Activated CD4-positive, CD25-positive, alpha-beta regulatory T cell treated with anti-CD3 and anti-CD28 coated beads, Interleukin-2, amount 50 U/mL, for 16 hours (primary cell): Measurements from ENCODE around the gene SDSL.
A peak's percentile ranks its signal among the peaks of the same experiment; 100 is the strongest.

Experiments
- DNase-seq: peaks from one replicate; pipeline ENCODE4 v3.0.0-alpha.2; 2020; ENCODE audit warnings: low read depth, low spot score

The SDSL gene

DNA sequence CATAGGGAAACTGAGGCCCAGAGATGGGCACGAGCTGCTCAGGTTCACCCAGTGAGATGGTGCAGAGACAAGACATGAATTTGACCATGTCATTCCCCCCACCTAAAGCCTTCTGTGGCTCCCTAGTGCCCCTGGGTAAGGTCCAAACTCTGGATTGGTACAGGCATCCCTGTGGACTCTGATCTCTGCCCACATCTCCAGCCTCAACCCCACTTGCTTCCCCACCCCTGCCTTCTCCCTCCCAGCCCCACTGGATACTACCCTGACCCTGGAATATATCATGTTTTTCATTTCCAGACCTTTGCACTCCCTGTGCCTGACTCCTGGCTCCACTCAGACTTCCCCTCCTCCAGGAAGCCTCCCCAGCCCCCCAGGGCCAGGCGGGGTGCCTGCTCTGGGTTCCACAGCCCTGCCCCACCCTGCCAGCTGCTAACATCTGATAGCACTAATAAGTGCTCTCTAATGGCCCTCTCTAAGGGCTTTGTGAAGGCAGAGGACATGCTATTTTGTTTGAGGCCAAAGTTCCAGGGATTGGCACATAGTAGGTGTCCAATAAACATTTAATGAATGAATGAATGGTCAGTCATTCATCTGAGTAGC lies 1.1 kb upstream of the SDSL start:
- no peak for DNase-seq

- no peak for DNase-seq
Measured at GRCh38 chr12:113422886-113423669, 898 bp downstream of the SDSL start.

DNA sequence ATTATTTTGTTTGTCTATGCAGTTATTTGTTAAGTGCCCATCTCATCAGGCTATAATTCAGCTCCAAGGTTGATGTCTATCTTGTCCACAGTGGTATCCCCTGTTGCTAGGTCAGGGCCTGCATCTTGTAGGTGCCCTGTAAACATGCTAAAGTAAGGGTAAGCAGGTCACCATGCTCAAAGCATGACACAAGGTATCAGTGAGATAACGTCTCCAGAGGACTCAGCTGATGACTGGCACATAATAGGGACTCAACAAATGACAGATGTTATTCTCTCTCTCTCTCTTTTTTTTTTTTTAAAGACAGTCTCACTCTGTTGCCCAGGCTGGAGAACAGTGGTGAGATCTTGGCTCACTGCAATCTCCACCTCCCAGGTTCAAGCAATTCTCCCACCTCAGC lies 2.3 kb downstream of the SDSL start:
- no peak for DNase-seq

GRCh38 chr12:113424915-113425823 lies 3.0 kb downstream of the SDSL start:
- DNase-seq, result peak; percentile 16

DNA sequence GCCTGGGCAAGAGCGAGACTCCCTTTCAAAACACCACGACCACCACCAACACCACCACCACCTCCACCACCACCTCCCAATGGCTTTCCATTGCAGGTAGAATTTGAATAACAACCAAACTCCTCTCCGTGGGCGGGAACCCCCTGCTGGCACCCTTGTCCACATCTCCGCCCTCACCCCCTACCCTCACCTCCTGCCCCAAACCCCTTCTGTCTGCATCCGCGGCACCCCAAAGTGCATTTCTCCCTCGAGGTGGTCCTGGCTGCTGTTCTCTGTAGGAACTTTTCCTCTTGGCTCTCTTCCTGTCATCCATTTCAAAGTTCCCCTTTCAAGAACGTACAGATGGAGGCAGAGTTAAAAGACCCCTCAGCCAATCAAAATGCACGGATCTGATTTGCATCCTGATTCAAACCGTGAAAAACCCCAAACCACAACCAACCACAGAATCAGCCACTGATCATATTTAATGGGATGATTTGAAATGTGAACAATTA lies 3.8 kb downstream of the SDSL start:
- DNase-seq, result no peak

- no peak for DNase-seq
Measured at GRCh38 chr12:113427882-113428281, 5.7 kb downstream of the SDSL start.

GRCh38 chr12:113428482-113428881 lies 6.3 kb downstream of the SDSL start:
- DNase-seq, result no peak

- DNase-seq, result no peak
Measured at GRCh38 chr12:113432986-113433385, 10.8 kb downstream of the SDSL start.

DNA sequence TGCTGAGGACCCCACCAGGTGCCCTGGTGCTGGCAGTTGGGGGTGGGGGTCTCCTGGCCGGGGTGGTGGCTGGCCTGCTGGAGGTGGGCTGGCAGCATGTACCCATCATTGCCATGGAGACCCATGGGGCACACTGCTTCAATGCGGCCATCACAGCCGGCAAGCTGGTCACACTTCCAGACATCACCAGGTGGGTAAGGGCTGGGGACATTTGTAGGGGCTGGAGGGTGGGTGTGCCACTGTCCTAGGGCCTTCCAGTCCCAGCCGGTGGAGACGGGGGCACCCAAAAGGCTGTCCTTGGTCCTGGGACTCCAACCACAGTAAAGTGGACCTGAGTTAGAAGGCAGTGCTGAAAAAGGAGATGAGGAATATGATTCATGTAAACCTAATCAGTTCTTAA lies 13.2 kb downstream of the SDSL start:
- DNase-seq, result no peak

GRCh38 chr12:113436586-113436985 lies 14.4 kb downstream of the SDSL start:
- DNase-seq, result no peak

- DNase-seq, result no peak
Measured at GRCh38 chr12:113436993-113437728, 15.0 kb downstream of the SDSL start.

- DNase-seq, result no peak
Measured at GRCh38 chr12:113437729-113438100, 15.5 kb downstream of the SDSL start.

DNA sequence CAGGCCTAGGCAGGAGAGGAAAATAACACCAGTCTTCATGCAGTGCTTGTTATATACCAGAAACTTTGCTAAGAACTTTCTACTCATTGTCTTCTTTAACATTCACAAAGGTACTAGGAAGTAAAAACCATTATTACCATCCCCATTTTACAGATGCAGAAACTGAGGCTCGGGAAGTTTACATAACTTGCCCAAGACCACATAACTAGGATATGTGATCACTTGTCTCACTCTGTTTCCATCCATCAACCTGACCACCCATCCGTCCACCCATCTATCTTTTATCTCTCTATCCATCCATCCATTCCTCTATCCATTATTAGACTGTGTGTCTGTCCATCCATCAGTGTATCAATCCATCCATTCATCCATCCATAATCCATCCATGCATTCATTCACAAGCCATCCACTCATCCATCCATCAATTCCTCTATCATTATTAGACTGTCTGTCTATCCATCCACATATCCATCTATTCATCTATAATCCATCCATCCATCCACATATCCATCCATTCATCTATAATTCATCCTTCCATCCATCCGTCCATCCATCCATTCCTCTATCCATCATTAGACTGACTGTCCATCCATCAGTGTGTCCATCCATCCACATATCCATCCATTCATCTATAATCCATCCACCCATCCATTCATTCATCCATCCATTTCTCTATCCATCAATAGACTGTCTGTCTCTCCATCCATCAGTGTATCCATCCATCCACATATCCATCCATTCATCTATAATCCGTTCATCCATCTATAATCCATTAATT lies 16.5 kb downstream of the SDSL start:
- no peak for DNase-seq

- DNase-seq, result no peak
Measured at GRCh38 chr12:113439301-113439597, 17.1 kb downstream of the SDSL start.

DNA sequence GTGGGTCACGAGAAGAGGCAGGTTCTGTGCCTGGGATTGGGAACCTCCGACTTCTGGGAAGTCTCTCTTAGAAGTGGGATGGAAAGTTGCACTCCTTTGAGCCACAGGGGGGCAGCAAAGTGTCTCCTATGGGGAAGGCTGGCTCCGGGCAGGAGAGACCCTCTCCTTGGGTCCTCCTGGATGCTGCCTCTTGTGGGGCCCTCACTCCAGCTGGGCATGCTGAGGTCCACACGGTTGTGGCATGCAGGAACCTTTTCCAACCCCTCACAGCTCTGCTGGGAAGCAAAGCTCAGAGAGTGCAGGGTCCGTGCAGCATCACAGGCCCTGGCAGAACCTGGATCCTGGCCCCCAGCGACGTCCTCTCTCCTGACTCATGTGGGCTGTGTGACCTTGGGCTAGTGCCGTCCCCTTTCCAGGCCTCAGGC lies 17.4 kb downstream of the SDSL start:
- no peak for DNase-seq

GRCh38 chr12:113440336-113440735 lies 18.2 kb downstream of the SDSL start:
- no peak for DNase-seq

- no peak for DNase-seq
Measured at GRCh38 chr12:113440947-113441782, 19.0 kb downstream of the SDSL start.

DNA sequence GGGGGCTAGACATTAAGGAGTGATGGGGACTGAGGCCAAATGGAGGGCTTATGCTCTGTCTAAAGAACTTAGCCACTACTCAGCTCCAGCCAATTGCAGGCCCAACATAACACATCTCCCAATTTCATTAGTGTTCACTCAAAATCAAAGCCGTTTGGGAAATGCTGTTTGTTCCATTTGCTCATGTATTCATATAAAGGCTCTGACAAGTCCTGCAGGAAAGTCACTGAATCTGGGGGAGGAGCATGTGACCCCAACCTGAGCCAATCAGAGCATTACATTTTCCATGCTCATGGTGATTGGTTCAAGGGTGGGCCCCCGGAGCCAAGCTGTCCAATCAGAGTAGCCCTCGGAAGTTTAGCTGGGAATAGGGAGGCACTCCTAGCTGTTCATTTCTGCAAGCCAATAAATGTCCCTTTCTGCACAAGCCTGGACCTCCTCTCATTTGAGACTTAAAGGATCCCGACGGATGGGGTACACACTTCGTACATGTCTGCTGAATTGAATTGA lies 20.9 kb downstream of the SDSL start:
- DNase-seq, result no peak

DNA sequence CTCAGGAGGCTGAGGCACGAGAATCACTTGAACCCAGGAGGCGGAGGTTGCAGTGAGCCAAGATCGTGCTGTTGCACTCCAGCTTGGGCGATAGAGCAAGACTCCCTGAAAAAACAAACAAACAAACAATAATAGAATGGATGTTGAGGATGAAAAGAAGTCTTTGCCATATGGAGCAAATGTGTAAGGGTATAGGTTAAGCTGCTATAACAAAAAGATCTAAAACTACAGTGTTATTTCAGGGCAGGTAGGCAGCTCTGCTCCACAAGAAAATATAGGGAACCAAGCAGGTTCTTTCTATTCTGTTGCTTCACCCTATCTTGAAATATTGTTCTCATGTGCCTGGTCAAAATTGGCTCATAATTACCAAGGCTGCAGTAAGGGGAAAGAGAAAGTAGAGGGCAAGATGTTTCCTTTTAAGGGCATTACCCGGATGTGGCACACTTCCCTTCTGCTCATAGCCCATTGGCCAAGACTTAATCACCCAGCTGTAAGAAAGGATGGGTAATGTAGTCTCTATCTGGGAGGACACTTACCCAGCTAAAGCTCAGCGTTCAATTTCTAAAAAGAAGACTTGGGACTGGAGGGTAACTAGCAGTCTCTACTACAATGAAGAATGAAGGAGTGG lies 23.5 kb downstream of the SDSL start:
- DNase-seq, result no peak
